Breast epithelium (tissue), 3 donors: ENCODE data around the gene FLT3LG.

Experiments used
- CTCF ChIP-seq, 3 donors: fragments of 450-650 bp; IDR thresholded peaks; one replicate each; pipeline ENCODE4 v1.5.1; 2016 to 2017; ENCODE audit warnings: antibody characterized with exemption in 3 of 3, mild to moderate bottlenecking in 3 of 3, moderate library complexity in 3 of 3
- POLR2A ChIP-seq: fragments of 450-650 bp; IDR thresholded peaks from one replicate; pipeline ENCODE4 v1.6.1; 2016; ENCODE audit warnings: antibody characterized with exemption, mild to moderate bottlenecking, moderate library complexity
- POLR2AphosphoS5 ChIP-seq, 3 donors: sonication (generic); formaldehyde crosslinking; IDR thresholded peaks; one replicate each; pipeline ENCODE4 v1.6.1; 2017; ENCODE audit warnings: antibody characterized with exemption in 3 of 3

- TF ChIP-seq CTCF (IDR thresholded peaks at IDR 0.05) (no peak), POLR2A (no peak), POLR2AphosphoS5 (IDR thresholded peaks at IDR 0.05) (no peak)
These were observed 56.7 kb downstream of the FLT3LG start for GRCh38 chr19:49530708-49531107.
